A549 (cell line): ENCODE data around the gene NLRC5.

Source experiments
- REST ChIP-seq: fragments of 200-600 bp; sonication (generic); IDR thresholded peaks from 2 replicates; pipeline ENCODE4 v1.6.1; 2016; ENCODE audit warnings: antibody characterized with exemption, mild to moderate bottlenecking, moderate library complexity
- RFX5 ChIP-seq: fragments of 450-650 bp; IDR thresholded peaks from 2 replicates; pipeline ENCODE4 v1.7.1; 2014; ENCODE audit warnings: antibody characterized with exemption, mild to moderate bottlenecking, moderate library complexity
- SMC3 ChIP-seq: fragments of >200 bp; sonication (Bioruptor Twin); formaldehyde crosslinking; IDR thresholded peaks from 3 replicates; pipeline ENCODE4 v1.6.1; 2018; ENCODE audit warnings: inconsistent platforms
- TF ChIP-seq, protein P1 (sequence below): IDR thresholded peaks from 2 replicates; pipeline ENCODE4 v1.6.1; 2012
- TF ChIP-seq, protein P2 (sequence below): fragments of >200 bp; sonication (Bioruptor Twin); formaldehyde crosslinking; IDR thresholded peaks from 3 replicates; pipeline ENCODE4 v1.6.1; 2016
- TF ChIP-seq, protein P3 (sequence below): fragments of 250-450 bp; sonication (Bioruptor Pico); IDR thresholded peaks from 2 replicates; pipeline ENCODE4 v1.5.0; 2021; ENCODE audit warnings: mild to moderate bottlenecking, moderate library complexity, borderline replicate concordance

- TF ChIP-seq REST (no peak), RFX5 (no peak), SMC3 (no peak)
- TF ChIP-seq, protein P1, sequence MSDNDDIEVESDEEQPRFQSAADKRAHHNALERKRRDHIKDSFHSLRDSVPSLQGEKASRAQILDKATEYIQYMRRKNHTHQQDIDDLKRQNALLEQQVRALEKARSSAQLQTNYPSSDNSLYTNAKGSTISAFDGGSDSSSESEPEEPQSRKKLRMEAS = no peak
- TF ChIP-seq, protein P2, sequence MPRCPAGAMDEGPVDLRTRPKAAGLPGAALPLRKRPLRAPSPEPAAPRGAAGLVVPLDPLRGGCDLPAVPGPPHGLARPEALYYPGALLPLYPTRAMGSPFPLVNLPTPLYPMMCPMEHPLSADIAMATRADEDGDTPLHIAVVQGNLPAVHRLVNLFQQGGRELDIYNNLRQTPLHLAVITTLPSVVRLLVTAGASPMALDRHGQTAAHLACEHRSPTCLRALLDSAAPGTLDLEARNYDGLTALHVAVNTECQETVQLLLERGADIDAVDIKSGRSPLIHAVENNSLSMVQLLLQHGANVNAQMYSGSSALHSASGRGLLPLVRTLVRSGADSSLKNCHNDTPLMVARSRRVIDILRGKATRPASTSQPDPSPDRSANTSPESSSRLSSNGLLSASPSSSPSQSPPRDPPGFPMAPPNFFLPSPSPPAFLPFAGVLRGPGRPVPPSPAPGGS = no peak
- TF ChIP-seq, protein P3, sequence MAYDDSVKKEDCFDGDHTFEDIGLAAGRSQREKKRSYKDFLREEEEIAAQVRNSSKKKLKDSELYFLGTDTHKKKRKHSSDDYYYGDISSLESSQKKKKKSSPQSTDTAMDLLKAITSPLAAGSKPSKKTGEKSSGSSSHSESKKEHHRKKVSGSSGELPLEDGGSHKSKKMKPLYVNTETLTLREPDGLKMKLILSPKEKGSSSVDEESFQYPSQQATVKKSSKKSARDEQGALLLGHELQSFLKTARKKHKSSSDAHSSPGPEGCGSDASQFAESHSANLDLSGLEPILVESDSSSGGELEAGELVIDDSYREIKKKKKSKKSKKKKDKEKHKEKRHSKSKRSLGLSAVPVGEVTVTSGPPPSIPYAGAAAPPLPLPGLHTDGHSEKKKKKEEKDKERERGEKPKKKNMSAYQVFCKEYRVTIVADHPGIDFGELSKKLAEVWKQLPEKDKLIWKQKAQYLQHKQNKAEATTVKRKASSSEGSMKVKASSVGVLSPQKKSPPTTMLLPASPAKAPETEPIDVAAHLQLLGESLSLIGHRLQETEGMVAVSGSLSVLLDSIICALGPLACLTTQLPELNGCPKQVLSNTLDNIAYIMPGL (CRISPR knock-in tag) = no peak
These were observed 48.3 kb upstream of the NLRC5 start for GRCh38 chr16:56941092-56941491.
